Lung microvascular endothelial cell (primary cell): ENCODE results near the gene C13orf46. TPM values are rescaled to one million over a fixed set of nuclear protein-coding genes. Genes with fewer than 3 reads are reported as not detected.

Experiments used
- DNase-seq, 2 donors: peaks; one replicate each; pipeline versions ENCODE4 v3.0.0 to v3.0.0-alpha.2; 2010; ENCODE audit warnings: low read depth in 2 of 2
- total RNA-seq: library from RNA; depleted of rRNA; stranded (reverse); fragments of >200 nt; gene quantifications from 2 replicates; pipeline ENCODE4 v1.2.1, GENCODE V29; 2014

C13orf46 gene
- total RNA-seq, 1 donor from 2014 or later = 0.20 TPM

GRCh38 chr13:113939944-113940297, 34.0 kb downstream of the C13orf46 start:
- no peak for DNase-seq

- no peak for DNase-seq
Measured at GRCh38 chr13:113939129-113939943, 34.5 kb downstream of the C13orf46 start.

GRCh38 chr13:113938716-113939115, 35.2 kb downstream of the C13orf46 start:
- DNase-seq = peak in 1 of 2 donors; percentile 17

- no peak for DNase-seq
Measured at GRCh38 chr13:113938246-113938645, 35.6 kb downstream of the C13orf46 start.

- peak in 1 of 2 donors; percentile 54 for DNase-seq
Measured at GRCh38 chr13:113937527-113938180, 36.2 kb downstream of the C13orf46 start.

GRCh38 chr13:113937073-113937472, 36.8 kb downstream of the C13orf46 start:
- DNase-seq = no peak

GRCh38 chr13:113936166-113936965, 37.5 kb downstream of the C13orf46 start:
- no peak for DNase-seq

- peak; percentile 24 to 75 for DNase-seq
Measured at GRCh38 chr13:113935001-113935844, 38.7 kb downstream of the C13orf46 start.

- no peak for DNase-seq
Measured at GRCh38 chr13:113934576-113934975, 39.3 kb downstream of the C13orf46 start.

- DNase-seq = no peak
Measured at GRCh38 chr13:113933901-113934300, 40.0 kb downstream of the C13orf46 start.

GRCh38 chr13:113931841-113932459, 41.9 kb downstream of the C13orf46 start:
- no peak for DNase-seq

- no peak for DNase-seq
Measured at GRCh38 chr13:113930671-113931637, 42.9 kb downstream of the C13orf46 start.

GRCh38 chr13:113929628-113930615, 44.0 kb downstream of the C13orf46 start:
- DNase-seq = no peak

GRCh38 chr13:113928685-113929627, 44.9 kb downstream of the C13orf46 start:
- DNase-seq = peak in 1 of 2 donors; percentile 14

GRCh38 chr13:113927661-113928581, 46.0 kb downstream of the C13orf46 start:
- DNase-seq = no peak
